Activated T-helper 1 cell treated with anti-CD3 and anti-CD28 coated beads, Interleukin-12 subunit alpha, Interleukin-12 subunit beta, Interleukin-2, Interleukin-4 antibody, amounts not matched to agents 30 ng/mL and 10 ng/mL and 1 ng/mL, durations not matched to agents 14 hours and 24 hours and 36 hours (primary cell): ENCODE data around the gene RBM39. TPM values are rescaled to one million over a fixed set of nuclear protein-coding genes. Genes with fewer than 3 reads are reported as not detected.

Source experiments
- DNase-seq: peaks from one replicate; pipeline ENCODE4 v3.0.0; 2021; ENCODE audit warnings: low spot score
- H3K27ac Mint-ChIP-seq: one replicate; pipeline ENCODE4 v1.8.0; 2021; ENCODE audit warnings: mild to moderate bottlenecking, mixed read lengths
- H3K27me3 Mint-ChIP-seq: one replicate; pipeline ENCODE4 v1.8.0; 2022; ENCODE audit warnings: mild to moderate bottlenecking, moderate library complexity, mixed read lengths; ENCODE audit not compliant: insufficient read depth
- H3K36me3 Mint-ChIP-seq: one replicate; pipeline ENCODE4 v1.8.0; 2021; ENCODE audit warnings: low read depth, mixed read lengths
- H3K4me1 Mint-ChIP-seq: one replicate; pipeline ENCODE4 v1.8.0; 2021; ENCODE audit warnings: low read depth, mixed read lengths
- H3K4me3 Mint-ChIP-seq: one replicate; pipeline ENCODE4 v1.8.0; 2021; ENCODE audit warnings: mild to moderate bottlenecking, moderate library complexity, mixed read lengths
- H3K9me3 Mint-ChIP-seq: one replicate; pipeline ENCODE4 v1.8.0; 2021; ENCODE audit warnings: mixed read lengths
- intact Hi-C: fragments of 100-400 bp; cut with micrococcal nuclease; formaldehyde crosslinking; loops from one replicate; pipeline ENCODE4 v1.15.1; 2024
- total RNA-seq: library from RNA; stranded (reverse); gene quantifications from 2 replicates; pipeline ENCODE4 v1.2.3, GENCODE V29; 2022

Gene RBM39
- total RNA-seq, 1 donor from 2014 or later = 349 TPM

- intact Hi-C loops = loop anchor here (1.0 to 10.0 kb wide), 8 partner anchors 35 to 798 kb away; partner anchors contain the start of genes CEP250, ERGIC3, NFS1 and RBM39
- Mint-ChIP-seq H3K36me3 (peaks cover 29% of the 10 kb centered on the region), H3K4me3 (peak within 1 kb of the TSS; percentile 95), H3K27me3 (no peaks in the 10 kb centered on the region), H3K4me1 (peaks cover 48% of the 10 kb centered on the region), H3K9me3 (no peaks in the 10 kb centered on the region), H3K27ac (peak within 1 kb of the TSS; percentile 99)
- DNase-seq = peak; percentile 91
Measured at GRCh38 chr20:35664466-35665206, 77.4 kb downstream of the RBM39 start, which contains the start of the genes CPNE1 and RBM12. Gene CPNE1, minus strand, starts transcription at chr20:35664900. Its CDS starts 31,977 bp downstream, at chr20:35632923. Gene RBM12, minus strand, starts transcription at chr20:35664900. Its CDS starts 9,578 bp downstream, at chr20:35655322.

- intact Hi-C loops = loop anchor here (1.0 to 10.0 kb wide), 9 partner anchors 36 to 799 kb away; partner anchors contain the start of genes CEP250, NFS1, RBM39 and ROMO1
- Mint-ChIP-seq H3K27me3 (no peaks in the 10 kb centered on the region), H3K9me3 (no peaks in the 10 kb centered on the region), H3K36me3 (peaks cover 21% of the 10 kb centered on the region), H3K4me1 (peaks cover 57% of the 10 kb centered on the region), H3K27ac (peak overlapping the region; percentile 99), H3K4me3 (peak overlapping the region; percentile 95)
- peak; percentile 64 for DNase-seq
Measured at GRCh38 chr20:35663516-35664465, 78.3 kb downstream of the RBM39 start.

GRCh38 chr20:35662551-35662950, 79.5 kb downstream of the RBM39 start:
- intact Hi-C loops = loop anchor here (2.0 to 10.0 kb wide), 5 partner anchors 60 to 800 kb away; partner anchors contain the start of genes CEP250 and TRPC4AP
- Mint-ChIP-seq H3K4me3 (peak overlapping the region; percentile 95), H3K36me3 (peaks cover 20% of the 10 kb centered on the region), H3K4me1 (peaks cover 61% of the 10 kb centered on the region), H3K27me3 (no peaks in the 10 kb centered on the region), H3K27ac (peak overlapping the region; percentile 99), H3K9me3 (no peaks in the 10 kb centered on the region)
- DNase-seq = no peak

- Mint-ChIP-seq H3K4me3 (peak overlapping the region; percentile 95), H3K27ac (peak overlapping the region; percentile 99), H3K9me3 (no peaks in the 10 kb centered on the region), H3K27me3 (no peaks in the 10 kb centered on the region), H3K4me1 (peaks cover 68% of the 10 kb centered on the region), H3K36me3 (peaks cover 24% of the 10 kb centered on the region)
- DNase-seq = no peak
- intact Hi-C loops = loop anchor here (1.0 to 10.0 kb wide), 7 partner anchors 46 to 953 kb away; partner anchors contain the start of genes CEP250 and TRPC4AP
Measured at GRCh38 chr20:35661908-35662307, 80.2 kb downstream of the RBM39 start.

DNA sequence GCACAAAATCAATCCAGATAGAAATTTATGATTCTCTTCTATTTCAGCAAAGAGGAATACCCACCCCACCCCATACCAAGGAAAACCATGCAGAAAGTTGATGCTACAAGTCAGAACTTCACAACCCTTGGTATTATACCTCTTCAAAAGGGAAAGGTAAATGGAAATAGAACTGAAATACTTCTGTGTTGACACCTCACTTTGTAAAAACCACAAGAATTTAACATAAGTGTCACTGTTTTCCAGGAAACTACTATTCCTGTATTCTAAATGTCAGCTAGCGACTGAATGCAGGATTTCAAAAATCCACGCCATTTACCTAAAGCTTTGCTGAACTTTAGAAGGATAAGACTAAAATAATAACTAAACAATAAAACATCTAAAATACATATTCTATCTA, 81.0 kb downstream of the RBM39 start:
- peak overlapping the region; percentile 99 for H3K27ac Mint-ChIP-seq
- peaks cover 27% of the 10 kb centered on the region for H3K36me3 Mint-ChIP-seq
- H3K27me3 Mint-ChIP-seq = no peaks in the 10 kb centered on the region
- peak overlapping the region; percentile 95 for H3K4me3 Mint-ChIP-seq
- no peaks in the 10 kb centered on the region for H3K9me3 Mint-ChIP-seq
- intact Hi-C loops = loop anchor here (1.0 to 10.0 kb wide), 6 partner anchors 45 to 952 kb away; partner anchors contain the start of gene CEP250
- peaks cover 71% of the 10 kb centered on the region for H3K4me1 Mint-ChIP-seq
- DNase-seq = no peak

DNA sequence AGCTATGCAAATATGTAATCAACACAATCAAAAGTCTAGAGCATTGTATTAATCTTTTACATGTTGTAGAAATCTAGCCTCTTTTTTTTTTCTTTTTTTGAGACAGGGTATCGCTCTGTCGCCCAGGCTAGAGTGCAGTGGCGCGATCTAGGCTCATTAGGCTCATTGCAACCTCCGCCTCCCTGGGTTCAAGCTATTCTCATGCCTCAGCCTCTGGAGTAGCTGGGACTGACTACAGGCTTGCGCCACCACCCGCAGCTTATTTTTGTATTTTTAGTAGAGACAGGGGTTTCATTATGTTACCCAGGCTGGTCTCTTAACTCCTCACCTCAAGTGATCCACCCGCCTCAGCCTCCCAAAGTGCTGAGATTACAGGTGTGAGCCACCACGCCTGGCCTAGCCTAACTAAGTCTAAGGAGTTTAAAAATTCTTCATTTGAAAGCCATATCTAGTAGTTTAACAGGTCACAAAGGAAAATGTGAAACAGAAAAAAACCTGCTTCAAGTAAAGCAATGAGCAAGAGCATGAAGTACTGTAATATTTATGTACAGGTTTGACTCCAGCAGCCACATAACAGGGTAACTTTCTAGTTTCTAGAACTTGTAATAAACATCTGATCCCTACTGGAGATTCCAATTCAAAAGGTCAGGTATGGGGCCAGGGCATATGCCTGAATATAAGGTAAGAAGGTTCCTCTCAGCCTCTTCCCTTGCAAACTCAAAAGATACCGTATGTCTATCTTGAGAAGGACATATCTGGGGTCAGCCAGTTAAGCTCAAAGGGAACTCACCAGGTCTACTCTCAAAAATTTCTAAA, 81.7 kb downstream of the RBM39 start:
- H3K27ac Mint-ChIP-seq = peak overlapping the region; percentile 99
- H3K36me3 Mint-ChIP-seq = peaks cover 27% of the 10 kb centered on the region
- H3K9me3 Mint-ChIP-seq = no peaks in the 10 kb centered on the region
- H3K4me1 Mint-ChIP-seq = peaks cover 71% of the 10 kb centered on the region
- intact Hi-C loops = loop anchor here (1.0 to 10.0 kb wide), 5 partner anchors 41 to 802 kb away; partner anchors contain the start of gene CEP250
- H3K4me3 Mint-ChIP-seq = peak overlapping the region; percentile 95
- H3K27me3 Mint-ChIP-seq = no peaks in the 10 kb centered on the region
- no peak for DNase-seq

GRCh38 chr20:35657271-35657670, 84.8 kb downstream of the RBM39 start:
- intact Hi-C loops = no loop called here
- Mint-ChIP-seq H3K4me1 (peaks cover 49% of the 10 kb centered on the region), H3K27ac (peak overlapping the region; percentile 40), H3K27me3 (no peaks in the 10 kb centered on the region), H3K4me3 (peak overlapping the region; percentile 25), H3K9me3 (no peaks in the 10 kb centered on the region), H3K36me3 (peaks cover 17% of the 10 kb centered on the region)
- DNase-seq = no peak

DNA sequence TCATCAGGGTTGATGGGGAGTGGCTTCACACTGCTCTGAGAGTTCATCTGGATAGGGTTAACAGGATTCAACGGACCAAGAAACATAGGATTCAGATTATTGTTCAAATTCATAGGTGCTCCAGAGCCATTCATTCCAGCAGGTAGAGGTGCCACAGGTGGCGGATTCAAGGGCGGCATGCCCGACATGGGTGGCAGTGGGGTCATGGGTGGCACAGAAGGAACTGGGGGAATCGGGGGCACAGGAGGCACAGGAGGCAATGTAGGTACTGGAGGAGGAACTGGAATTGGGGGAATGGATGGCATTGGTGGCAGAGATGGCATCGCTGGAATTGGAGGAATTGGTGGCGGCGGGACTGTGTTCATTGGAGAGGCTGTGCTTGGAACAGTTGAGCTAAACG, 87.6 kb downstream of the RBM39 start:
- no peak for DNase-seq
- no peaks in the 10 kb centered on the region for H3K9me3 Mint-ChIP-seq
- no peak overlapping the region for H3K27ac Mint-ChIP-seq
- peaks cover 32% of the 10 kb centered on the region for H3K4me1 Mint-ChIP-seq
- H3K27me3 Mint-ChIP-seq = no peaks in the 10 kb centered on the region
- H3K4me3 Mint-ChIP-seq = no peak overlapping the region
- intact Hi-C loops = no loop called here
- H3K36me3 Mint-ChIP-seq = peaks cover 23% of the 10 kb centered on the region

- H3K27ac Mint-ChIP-seq = no peak overlapping the region
Measured at GRCh38 chr20:35653893-35654292, 88.2 kb downstream of the RBM39 start.

More at GRCh38 chr20:35653893-35654292, 88.2 kb downstream of the RBM39 start:
- Mint-ChIP-seq H3K4me1 (peaks cover 28% of the 10 kb centered on the region), H3K36me3 (peaks cover 23% of the 10 kb centered on the region), H3K27me3 (no peaks in the 10 kb centered on the region), H3K4me3 (no peak overlapping the region), H3K9me3 (no peaks in the 10 kb centered on the region)
- intact Hi-C loops = no loop called here
- no peak for DNase-seq
